ENCODE measurements around the gene KRT76. TPM values are rescaled to one million over a fixed set of nuclear protein-coding genes. Genes with fewer than 3 reads are reported as not detected.
"Not testable (repeated sequence)": the region's sequence is repeated elsewhere in the genome, so short reads cannot be mapped to it uniquely, and the experiment has no call there.

The KRT76 gene
- total RNA-seq, 4 donors from 2014 or later = not detected

DNA sequence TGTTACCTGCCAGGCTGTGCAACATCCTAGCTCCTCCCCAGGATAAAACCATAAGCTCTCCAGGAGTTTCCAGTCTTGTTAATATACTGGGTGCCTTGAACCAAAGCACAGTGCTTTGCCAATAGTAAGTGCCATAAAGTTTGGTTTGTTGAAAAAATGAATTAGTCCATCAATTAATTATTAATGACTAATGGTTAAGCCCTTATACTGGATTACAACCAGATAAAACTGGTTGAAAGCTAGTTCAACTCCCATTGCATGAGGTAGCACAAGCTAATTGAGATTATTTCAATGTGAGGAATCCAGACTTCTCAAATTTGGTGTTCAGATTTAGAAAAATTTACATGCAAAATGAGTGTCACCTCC, 20.4 kb upstream of the KRT76 start:
- Histone ChIP-seq H3K27me3 (no peaks in the 10 kb centered on the region), H3K36me3 (no peaks in the 10 kb centered on the region), H3K27ac (no peak overlapping the region), H3K9me3 (no peaks in the 10 kb centered on the region), H3K4me1 (no peaks in the 10 kb centered on the region), H3K4me3 (no peak overlapping the region)
- no peak for DNase-seq (ENCODE audit: low spot score in 2 of 2)
- TF ChIP-seq POLR2A (IDR thresholded peaks at IDR 0.05) (no peak), EP300 (IDR thresholded peaks at IDR 0.05) (no peak)
- TF ChIP-seq, protein P1, sequence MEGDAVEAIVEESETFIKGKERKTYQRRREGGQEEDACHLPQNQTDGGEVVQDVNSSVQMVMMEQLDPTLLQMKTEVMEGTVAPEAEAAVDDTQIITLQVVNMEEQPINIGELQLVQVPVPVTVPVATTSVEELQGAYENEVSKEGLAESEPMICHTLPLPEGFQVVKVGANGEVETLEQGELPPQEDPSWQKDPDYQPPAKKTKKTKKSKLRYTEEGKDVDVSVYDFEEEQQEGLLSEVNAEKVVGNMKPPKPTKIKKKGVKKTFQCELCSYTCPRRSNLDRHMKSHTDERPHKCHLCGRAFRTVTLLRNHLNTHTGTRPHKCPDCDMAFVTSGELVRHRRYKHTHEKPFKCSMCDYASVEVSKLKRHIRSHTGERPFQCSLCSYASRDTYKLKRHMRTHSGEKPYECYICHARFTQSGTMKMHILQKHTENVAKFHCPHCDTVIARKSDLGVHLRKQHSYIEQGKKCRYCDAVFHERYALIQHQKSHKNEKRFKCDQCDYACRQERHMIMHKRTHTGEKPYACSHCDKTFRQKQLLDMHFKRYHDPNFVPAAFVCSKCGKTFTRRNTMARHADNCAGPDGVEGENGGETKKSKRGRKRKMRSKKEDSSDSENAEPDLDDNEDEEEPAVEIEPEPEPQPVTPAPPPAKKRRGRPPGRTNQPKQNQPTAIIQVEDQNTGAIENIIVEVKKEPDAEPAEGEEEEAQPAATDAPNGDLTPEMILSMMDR (IDR thresholded peaks at IDR 0.05) = no peak

DNA sequence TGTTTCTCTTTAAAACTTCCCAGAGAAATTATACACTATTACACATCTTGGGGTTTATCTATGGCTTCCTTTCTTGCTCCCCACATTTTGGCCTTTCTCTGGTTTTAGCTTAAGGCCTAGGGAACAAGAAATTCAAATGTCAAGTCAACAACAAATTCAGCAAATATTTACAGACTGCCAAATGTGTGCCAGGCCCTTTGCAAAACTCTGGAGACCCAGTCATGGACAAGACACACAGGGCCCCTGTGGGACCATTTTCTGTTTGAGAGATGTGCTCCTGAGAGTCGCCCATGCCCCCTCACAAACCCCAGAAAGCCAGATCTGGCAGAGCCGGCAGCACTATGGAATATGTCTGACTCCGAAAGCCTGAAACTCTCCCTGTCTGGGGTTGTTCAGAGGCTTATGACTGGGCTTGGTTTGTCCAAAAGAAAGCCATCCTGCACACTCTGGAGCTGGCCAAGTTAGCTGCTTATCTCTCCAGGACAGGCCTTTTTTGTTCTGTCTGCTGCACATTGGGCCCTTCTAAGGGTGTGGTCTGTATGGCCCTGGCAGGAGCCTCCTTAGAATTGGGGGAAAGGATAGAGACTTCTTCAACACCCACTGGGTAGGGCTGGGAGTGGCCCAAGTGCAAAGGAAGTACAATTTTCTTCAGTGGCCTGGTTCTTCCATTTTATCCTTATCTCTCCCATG, 19.8 kb upstream of the KRT76 start:
- Histone ChIP-seq H3K27ac (no peak overlapping the region), H3K27me3 (no peaks in the 10 kb centered on the region), H3K36me3 (no peaks in the 10 kb centered on the region), H3K4me3 (no peak overlapping the region), H3K4me1 (no peaks in the 10 kb centered on the region), H3K9me3 (no peaks in the 10 kb centered on the region)
- no peak for TF ChIP-seq POLR2A (IDR thresholded peaks at IDR 0.05)
- TF ChIP-seq, protein P1 (IDR thresholded peaks at IDR 0.05) = no peak
- 79 to 90% methylated on average over 3 of the region's 3 CpGs for WGBS, 2 donors
- DNase-seq (ENCODE audit: low spot score in 2 of 2) = no peak

GRCh38 chr12:52796429-52796794, 19.3 kb upstream of the KRT76 start:
- no peak overlapping the region for H3K4me3 ChIP-seq
- no peak for TF ChIP-seq POLR2A (IDR thresholded peaks at IDR 0.05)
- TF ChIP-seq EP300 (IDR thresholded peaks at IDR 0.05) = no peak
- TF ChIP-seq, protein P1 (IDR thresholded peaks at IDR 0.05) = no peak

DNA sequence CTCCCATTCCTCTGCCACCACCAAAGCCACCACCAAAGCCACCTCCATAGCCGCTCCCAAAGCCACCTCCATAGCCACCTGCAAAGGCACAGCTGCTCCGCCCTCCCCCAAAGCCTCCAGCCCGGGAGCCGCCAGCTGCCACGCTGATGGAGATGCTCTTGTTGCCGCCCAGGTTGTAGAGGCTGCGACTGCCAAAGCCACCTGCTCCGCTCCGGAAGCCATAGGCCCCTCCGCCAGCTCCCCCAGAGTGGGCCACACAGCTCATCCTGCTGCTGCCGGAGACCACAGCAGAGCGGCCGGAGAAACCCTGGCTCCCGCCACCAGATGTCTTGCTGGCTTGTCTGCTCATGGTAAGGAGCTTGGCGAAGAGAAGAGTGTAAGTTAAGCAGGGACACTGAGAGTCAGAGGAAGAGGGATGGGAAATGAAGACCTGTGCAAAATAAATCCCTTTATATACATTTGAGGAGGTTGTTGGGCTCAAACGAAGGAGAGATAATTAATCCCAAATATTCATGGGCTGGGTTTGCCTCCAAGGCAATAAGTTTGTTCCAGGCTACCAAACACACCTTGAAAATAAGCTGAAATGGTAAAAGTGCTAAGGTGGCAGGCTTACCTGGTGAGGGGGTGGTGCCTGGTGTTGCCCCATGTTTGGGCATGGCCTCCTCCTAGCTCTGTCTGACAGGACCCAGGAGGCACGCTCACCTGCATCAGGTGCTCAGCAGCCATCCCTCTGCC, 18.7 kb upstream of the KRT76 start, which contains the start of gene KRT3:
Gene KRT3, minus strand, starts transcription at position 424 of the 735 bp plus-strand sequence. Its CDS starts 75 bp downstream, at position 349.
- no peak within 1 kb of the TSS for H3K4me3 ChIP-seq
- no peaks in the 10 kb centered on the region for H3K36me3 ChIP-seq
- peaks cover 0 to 7% of the 10 kb centered on the region in 2 donors for H3K27me3 ChIP-seq
- H3K4me1 ChIP-seq = no peaks in the 10 kb centered on the region
- 88 to 93% methylated on average over 17 of the region's 17 CpGs for WGBS, 2 donors
- DNase-seq (ENCODE audit: low spot score in 2 of 2) = no peak
- no peak within 1 kb of the TSS for H3K27ac ChIP-seq
- TF ChIP-seq POLR2A (IDR thresholded peaks at IDR 0.05) (no peak), EP300 (IDR thresholded peaks at IDR 0.05) (no peak)
- TF ChIP-seq, protein P1 (IDR thresholded peaks at IDR 0.05) = no peak
- H3K9me3 ChIP-seq = no peaks in the 10 kb centered on the region

More at GRCh38 chr12:52796429-52796794, 19.3 kb upstream of the KRT76 start:
- no peak for DNase-seq (ENCODE audit: low spot score in 2 of 2)
- 97 to 98% methylated on average over 3 of the region's 3 CpGs for WGBS, 2 donors
- Histone ChIP-seq H3K4me1 (no peaks in the 10 kb centered on the region), H3K27ac (no peak overlapping the region), H3K36me3 (no peaks in the 10 kb centered on the region), H3K27me3 (peaks cover 0 to 2% of the 10 kb centered on the region in 2 donors), H3K9me3 (no peaks in the 10 kb centered on the region)

DNA sequence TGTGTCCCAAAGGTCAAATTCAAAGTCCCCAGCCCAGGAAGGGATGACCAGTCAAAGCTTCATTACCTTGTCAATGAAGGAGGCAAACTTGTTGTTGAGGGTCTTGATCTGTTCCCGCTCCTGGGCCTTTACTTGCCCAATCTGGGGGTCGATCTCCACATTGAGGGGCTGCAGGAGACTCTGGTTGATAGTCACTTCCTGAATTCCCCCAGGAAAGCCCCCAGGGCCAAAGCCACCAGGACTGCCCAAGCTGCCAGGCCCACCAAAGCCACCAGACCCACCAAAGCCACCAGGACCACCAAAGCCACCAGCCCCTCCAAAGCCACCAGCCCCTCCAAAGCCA, 18.2 kb upstream of the KRT76 start:
- H3K27ac ChIP-seq; H3K4me1 ChIP-seq; H3K9me3 ChIP-seq; H3K36me3 ChIP-seq; H3K4me3 ChIP-seq; DNase-seq (ENCODE audit: low spot score in 2 of 2): not testable (repeated sequence)
- H3K27me3 ChIP-seq = peaks cover 0 to 13% of the 10 kb centered on the region in 2 donors
- WGBS, 2 donors = 83 to 94% methylated on average over 2 of the region's 2 CpGs

Measured in tibial nerve (tissue), 4 donors.